Iris pigment epithelial cell (primary cell): ENCODE measurements around the gene OR51L1.
"Not testable (repeated sequence)": the region's sequence is repeated elsewhere in the genome, so short reads cannot be mapped to it uniquely, and the experiment has no call there.

ENCODE experiments used
- DNase-seq: peaks from one replicate; pipeline ENCODE4 v3.0.0-alpha.2; 2011; ENCODE audit warnings: low read depth

OR51L1 gene, protein sequence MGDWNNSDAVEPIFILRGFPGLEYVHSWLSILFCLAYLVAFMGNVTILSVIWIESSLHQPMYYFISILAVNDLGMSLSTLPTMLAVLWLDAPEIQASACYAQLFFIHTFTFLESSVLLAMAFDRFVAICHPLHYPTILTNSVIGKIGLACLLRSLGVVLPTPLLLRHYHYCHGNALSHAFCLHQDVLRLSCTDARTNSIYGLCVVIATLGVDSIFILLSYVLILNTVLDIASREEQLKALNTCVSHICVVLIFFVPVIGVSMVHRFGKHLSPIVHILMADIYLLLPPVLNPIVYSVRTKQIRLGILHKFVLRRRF

GRCh38 chr11:4994551-4994950 is at the start of gene OR51L1:
Gene OR51L1, plus strand, starts transcription at chr11:4994851. Its CDS starts 4,132 bp downstream, at chr11:4998983.
- no peak for DNase-seq

GRCh38 chr11:4947505-4947904 is 47.1 kb upstream of the OR51L1 start, which contains the start of gene OR51A4:
Gene OR51A4, minus strand, starts transcription at chr11:4947605. Its CDS starts 505 bp downstream, at chr11:4947100.
- no peak for DNase-seq

DNA sequence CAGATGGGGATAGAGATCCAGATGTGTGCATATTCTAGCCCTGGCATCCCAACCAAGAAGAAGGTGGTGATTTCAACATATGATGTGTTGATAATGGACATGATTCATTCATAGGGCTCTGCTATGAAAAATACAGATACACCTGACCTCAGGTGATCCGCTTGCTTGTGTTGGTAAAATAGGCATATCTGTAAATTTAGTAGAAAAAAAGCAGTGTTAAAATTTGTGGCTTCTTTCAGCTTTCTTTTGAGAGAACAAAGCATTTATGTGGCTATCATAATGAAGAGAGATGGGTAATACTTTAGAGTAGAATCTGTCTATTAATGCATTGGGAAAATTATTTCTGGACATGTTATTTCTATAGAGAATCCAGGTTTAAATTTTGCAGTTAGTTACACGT is 39.0 kb upstream of the OR51L1 start, which contains the start of gene OR51A2:
Gene OR51A2, minus strand, starts transcription at position 101 of the 400 bp plus-strand sequence. Its CDS starts 0 bp downstream, at position 101.
- not testable (repeated sequence) for DNase-seq

DNA sequence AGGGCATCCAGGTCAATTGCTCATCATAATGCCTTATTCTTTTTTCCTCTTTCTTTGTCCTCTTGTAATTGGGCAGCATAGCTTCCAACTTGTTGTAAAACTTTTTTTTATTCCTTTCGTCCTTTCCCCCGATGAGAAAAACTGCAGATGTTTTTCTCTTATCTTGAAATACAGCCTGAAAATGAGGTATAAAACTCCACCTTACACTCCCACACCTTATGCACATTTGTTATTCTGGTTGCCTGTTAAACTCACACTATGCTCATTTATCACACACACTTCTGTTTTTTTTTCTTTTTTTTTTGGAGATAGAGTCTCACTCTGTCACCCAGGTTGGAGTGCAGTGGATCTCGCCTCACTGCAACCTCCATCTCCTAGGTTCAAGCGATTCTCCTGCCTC is 37.3 kb upstream of the OR51L1 start:
- no peak for DNase-seq

DNA sequence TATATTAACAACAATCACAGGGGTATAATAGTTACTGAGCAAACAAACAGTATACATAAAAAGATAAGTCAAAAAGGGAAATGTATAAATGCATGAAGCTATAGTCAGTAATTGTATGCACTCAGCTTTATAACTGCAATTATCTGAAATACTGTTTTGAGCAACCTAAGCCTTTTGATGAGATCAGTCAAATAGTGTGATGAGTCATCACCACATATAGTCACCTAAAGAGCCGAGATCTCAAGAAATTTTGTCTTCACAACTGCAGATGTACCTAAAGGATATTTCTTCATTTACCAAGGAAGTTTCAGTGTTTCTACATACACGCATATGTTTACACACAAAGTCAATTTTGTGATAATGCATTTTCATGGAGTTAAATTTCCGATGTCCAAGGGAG is 33.8 kb upstream of the OR51L1 start:
- DNase-seq, result no peak

GRCh38 chr11:4962816-4963215 is 31.8 kb upstream of the OR51L1 start:
- DNase-seq, result no peak

DNA sequence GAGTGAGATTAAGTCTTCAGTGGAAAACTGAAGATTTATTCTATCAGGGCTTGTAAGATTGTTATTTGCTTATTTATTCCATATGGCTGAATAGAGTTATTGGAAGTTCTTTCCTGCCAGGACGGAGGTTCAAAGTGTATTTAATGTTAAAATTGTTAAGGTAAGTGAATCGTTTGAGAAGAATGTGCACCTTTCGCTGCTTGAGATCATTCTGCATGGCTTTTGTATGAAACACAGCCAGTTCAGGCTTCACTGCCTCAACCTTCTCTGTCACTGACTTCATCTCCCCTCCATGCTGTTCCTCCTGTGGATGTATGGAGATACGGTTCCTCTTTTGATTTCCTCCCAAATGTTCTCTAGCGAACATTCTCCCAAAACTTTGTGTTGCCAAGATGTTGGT is 19.2 kb upstream of the OR51L1 start:
- DNase-seq, result no peak

GRCh38 chr11:4979036-4979435 is 15.6 kb upstream of the OR51L1 start:
- no peak for DNase-seq

- DNase-seq, result no peak
Measured at GRCh38 chr11:4982678-4983077, 12.0 kb upstream of the OR51L1 start.

GRCh38 chr11:4983841-4984240 is 10.8 kb upstream of the OR51L1 start:
- DNase-seq, result no peak

- peak; percentile 15 for DNase-seq
Measured at GRCh38 chr11:4991060-4991459, 3.6 kb upstream of the OR51L1 start.

- peak; percentile 66 for DNase-seq
Measured at GRCh38 chr11:5004424-5005274, 10.0 kb downstream of the OR51L1 start.

- peak; percentile 9 for DNase-seq
Measured at GRCh38 chr11:5007561-5007960, 12.9 kb downstream of the OR51L1 start.

DNA sequence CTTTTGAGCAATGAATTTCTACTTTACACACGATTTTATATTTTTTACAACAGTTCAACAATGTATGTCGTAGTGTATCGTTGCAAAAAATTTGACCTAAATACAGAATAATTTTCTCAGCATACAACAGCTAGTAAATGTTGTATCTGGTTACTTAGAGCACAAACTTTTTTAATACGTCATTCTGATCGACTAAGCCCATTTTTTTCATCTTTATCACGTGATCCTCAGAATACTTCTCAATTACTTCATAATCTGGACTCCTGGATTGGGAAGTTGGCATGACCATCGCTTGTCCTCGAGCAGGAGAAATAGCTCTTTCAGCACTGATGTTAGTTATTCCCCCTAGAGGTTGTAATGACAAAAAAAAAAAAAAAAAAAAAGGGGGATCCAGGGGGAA is 16.6 kb downstream of the OR51L1 start:
- no peak for DNase-seq

DNA sequence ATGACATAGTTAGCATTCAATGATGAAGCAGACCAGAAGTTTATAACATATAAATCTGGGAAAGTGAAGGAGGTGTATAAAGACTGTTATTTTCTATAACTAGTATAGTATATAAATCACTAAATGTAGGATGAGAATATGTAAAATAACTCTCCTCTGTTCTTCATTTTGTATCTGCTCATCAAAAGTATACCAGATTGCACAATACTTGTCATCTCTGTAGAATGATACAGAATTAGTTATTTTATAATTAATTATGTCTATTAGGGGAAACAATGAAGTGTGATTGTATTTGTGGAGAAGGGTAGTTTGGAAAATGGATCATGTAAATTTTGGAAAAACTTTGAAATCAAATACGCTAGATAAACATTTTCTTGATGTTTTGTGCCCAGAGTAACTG is 18.4 kb downstream of the OR51L1 start:
- no peak for DNase-seq

DNA sequence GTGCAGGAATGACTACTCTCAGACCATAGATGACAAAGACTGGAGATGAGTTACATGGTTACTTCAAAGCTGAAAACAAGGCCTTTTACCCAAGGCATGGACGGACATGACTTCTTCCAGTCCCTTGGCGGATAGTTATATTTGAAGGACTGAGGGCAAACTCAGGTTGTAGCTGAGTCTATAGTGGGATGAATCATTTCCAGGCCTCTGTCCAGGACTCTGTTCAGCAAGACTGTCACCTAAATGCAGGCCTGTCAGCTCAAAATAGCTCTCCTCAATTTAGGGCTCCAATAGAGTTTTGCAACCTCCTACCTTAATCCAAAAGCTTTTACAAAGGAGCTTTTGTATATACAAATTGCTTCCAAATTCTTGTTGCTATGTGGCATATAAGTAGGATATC is 27.3 kb downstream of the OR51L1 start:
- DNase-seq, result no peak

DNA sequence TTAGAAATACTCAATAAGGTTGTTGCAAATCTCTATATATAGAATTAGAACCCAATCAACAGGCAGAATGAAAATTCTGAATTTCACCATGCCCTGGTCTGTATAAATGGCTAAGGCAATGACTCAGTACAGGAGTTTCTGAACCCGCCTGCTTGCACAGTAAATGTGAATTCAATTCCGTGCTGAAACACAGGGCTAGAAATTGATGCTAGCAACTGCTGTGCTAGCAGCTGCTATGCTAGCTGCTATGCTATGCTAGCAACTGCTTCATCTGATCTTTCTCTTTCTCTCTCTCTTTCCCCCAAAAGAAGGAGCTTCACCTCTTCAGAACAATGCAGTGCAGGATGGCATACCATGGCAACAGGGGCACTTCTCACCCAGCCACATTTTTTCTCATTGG is 42.0 kb downstream of the OR51L1 start:
- DNase-seq, result no peak

DNA sequence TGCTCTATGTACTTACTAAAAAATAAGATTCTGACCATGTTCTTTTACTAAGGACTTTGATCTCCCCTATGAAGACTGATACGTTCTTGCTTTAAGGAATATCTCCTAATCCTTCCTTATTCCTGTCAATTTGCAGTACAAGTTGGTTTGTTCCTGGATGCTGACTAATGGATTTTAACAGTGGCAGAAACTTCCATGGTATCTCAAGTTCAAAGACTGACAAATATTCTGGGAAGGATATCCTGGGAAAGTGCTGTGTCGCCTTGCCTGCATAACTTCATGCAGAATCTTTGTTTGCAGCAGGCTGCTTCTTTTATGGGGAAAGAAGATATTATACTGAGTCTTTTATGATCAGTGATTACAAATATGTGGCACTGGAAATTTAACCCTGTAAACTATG is 43.3 kb downstream of the OR51L1 start:
- DNase-seq, result no peak

DNA sequence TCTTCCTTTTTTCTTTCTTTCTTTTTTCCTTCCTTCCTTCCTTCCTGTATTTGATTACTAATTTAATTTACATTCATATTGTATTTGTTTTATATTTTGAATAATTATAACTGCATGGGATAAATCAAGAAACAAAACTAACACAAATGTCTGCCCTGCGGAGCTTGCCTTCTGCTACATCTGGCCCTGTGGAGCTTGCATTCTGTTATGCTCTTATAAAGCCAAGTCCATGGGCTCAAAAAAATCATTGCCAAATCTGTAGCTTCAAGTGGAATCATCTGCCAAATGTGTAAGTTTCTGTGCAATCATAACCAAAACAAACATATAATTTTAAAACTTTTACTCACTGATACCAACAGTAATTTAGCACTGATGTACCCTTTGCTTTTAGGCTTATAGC is 43.7 kb downstream of the OR51L1 start:
- no peak for DNase-seq

DNA sequence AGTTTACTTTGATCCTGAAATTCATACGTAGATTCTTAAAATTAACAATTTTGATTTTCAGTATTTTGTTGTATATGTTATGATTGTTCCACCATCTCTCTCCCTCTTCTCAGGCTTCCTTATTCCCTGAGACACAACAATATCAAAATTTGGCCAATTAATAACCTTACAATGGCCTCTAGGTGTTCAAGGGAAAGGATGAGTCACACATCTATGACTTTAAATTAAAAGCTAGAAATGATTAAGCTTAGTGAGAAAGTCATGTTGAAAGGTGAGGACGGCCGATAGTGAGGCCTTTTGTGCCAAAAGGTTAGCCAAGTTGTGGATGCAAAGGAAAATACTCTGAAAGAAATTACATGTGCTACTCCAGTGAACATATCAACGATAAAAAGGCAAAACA is 46.2 kb downstream of the OR51L1 start:
- DNase-seq, result no peak

GRCh38 chr11:5042091-5042490 is 47.4 kb downstream of the OR51L1 start:
- peak; percentile 28 for DNase-seq

GRCh38 chr11:5043380-5043779 is 48.7 kb downstream of the OR51L1 start:
- peak; percentile 80 for DNase-seq

- no peak for DNase-seq
Measured at GRCh38 chr11:5046226-5046625, 51.6 kb downstream of the OR51L1 start, which contains the start of gene OR52J3. Gene OR52J3, plus strand, starts transcription at chr11:5046526. Its CDS starts 0 bp downstream, at chr11:5046526.
